ENCODE data around the gene LMOD1. TPM values are rescaled to one million over a fixed set of nuclear protein-coding genes. Genes with fewer than 3 reads are reported as not detected.
A peak's percentile ranks its signal among the peaks of the same experiment; 100 is the strongest.

Gene LMOD1
- total RNA-seq, 6 experiments from 2014 or later: 19.0 to 37.4 (median 36.5) TPM

GRCh38 chr1:201886103-201886885 lies 60.1 kb downstream of the LMOD1 start:
- TF ChIP-seq, protein P1, sequence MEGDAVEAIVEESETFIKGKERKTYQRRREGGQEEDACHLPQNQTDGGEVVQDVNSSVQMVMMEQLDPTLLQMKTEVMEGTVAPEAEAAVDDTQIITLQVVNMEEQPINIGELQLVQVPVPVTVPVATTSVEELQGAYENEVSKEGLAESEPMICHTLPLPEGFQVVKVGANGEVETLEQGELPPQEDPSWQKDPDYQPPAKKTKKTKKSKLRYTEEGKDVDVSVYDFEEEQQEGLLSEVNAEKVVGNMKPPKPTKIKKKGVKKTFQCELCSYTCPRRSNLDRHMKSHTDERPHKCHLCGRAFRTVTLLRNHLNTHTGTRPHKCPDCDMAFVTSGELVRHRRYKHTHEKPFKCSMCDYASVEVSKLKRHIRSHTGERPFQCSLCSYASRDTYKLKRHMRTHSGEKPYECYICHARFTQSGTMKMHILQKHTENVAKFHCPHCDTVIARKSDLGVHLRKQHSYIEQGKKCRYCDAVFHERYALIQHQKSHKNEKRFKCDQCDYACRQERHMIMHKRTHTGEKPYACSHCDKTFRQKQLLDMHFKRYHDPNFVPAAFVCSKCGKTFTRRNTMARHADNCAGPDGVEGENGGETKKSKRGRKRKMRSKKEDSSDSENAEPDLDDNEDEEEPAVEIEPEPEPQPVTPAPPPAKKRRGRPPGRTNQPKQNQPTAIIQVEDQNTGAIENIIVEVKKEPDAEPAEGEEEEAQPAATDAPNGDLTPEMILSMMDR (IDR thresholded peaks at IDR 0.05): no peak
- Mint-ChIP-seq H3K4me3 (no peak overlapping the region), H3K36me3 (ENCODE audit: low read depth) (no peaks in the 10 kb centered on the region), H3K9me3 (no peaks in the 10 kb centered on the region), H3K27me3 (ENCODE audit: insufficient read depth) (no peaks in the 10 kb centered on the region; the same call in 1 of the 2 replicates), H3K4me1 (ENCODE audit: low read depth) (peaks cover 69% of the 10 kb centered on the region), H3K27ac (no peak overlapping the region; the same call in 1 of the 2 replicates)
- no peak for DNase-seq

- H3K9me3 Mint-ChIP-seq: no peaks in the 10 kb centered on the region
- peaks cover 72% of the 10 kb centered on the region for H3K4me1 Mint-ChIP-seq (ENCODE audit: low read depth)
- peak overlapping the region; percentile 54 for H3K27ac Mint-ChIP-seq
- peak; percentile 47 for DNase-seq
- no peaks in the 10 kb centered on the region; the same call in 1 of the 2 replicates for H3K27me3 Mint-ChIP-seq (ENCODE audit: insufficient read depth)
- TF ChIP-seq, protein P1 (IDR thresholded peaks at IDR 0.05): no peak
- no peak overlapping the region for H3K4me3 Mint-ChIP-seq
- H3K36me3 Mint-ChIP-seq (ENCODE audit: low read depth): no peaks in the 10 kb centered on the region
Measured at GRCh38 chr1:201885531-201886075, 60.7 kb downstream of the LMOD1 start.

- H3K36me3 Mint-ChIP-seq (ENCODE audit: low read depth): no peaks in the 10 kb centered on the region
- no peaks in the 10 kb centered on the region for H3K9me3 Mint-ChIP-seq
- no peak for DNase-seq
- TF ChIP-seq, protein P1 (IDR thresholded peaks at IDR 0.05): no peak
- peaks cover 68% of the 10 kb centered on the region for H3K4me1 Mint-ChIP-seq (ENCODE audit: low read depth)
- no peaks in the 10 kb centered on the region; the same call in 1 of the 2 replicates for H3K27me3 Mint-ChIP-seq (ENCODE audit: insufficient read depth)
- H3K27ac Mint-ChIP-seq: no peak overlapping the region
- no peak overlapping the region for H3K4me3 Mint-ChIP-seq
Measured at GRCh38 chr1:201884425-201884824, 61.9 kb downstream of the LMOD1 start.

DNA sequence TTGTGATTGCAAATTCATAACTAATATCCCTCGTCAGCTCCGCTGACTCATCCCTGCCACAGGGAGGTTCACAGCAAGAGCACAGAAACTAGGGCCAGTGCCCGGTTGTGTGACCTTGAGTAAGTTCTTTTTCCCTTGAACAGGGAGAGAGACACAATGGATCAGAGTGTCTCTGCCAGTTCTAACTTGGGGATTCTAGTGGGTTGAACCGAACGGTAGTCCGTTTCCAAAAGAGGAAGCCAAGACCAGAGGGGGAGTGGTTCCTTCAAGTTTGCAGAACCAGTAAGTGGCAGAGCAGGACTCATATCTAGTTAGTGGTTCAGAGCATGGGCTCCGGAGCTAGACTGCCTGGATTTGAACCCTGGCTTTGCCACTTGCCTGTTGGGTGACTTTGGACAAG lies 62.6 kb downstream of the LMOD1 start:
- DNase-seq: no peak
- no peak overlapping the region; the same call in 1 of the 2 replicates for H3K4me3 Mint-ChIP-seq

DNA sequence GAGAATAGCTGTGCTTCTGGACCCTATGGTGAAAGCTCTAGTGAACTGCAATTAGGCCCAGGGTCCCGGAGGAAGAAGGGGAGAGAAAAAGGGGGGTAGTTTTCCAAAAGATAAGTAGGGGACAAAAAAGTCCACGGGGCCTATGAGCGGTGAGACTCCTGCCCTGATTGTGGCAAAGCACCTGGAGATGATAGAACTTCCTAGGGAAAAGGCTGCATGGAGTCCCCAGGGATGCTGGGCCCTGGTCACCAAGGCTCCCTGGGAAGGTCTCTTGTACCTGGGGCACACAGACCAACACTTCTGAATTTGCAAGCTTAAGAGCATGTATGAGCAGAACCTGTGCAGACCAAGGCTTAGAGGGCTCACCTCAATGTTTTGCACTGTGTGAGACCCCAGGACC lies 63.1 kb downstream of the LMOD1 start:
- no peaks in the 10 kb centered on the region for H3K9me3 Mint-ChIP-seq
- TF ChIP-seq, protein P1 (IDR thresholded peaks at IDR 0.05): no peak
- H3K27me3 Mint-ChIP-seq (ENCODE audit: insufficient read depth): no peaks in the 10 kb centered on the region; the same call in 1 of the 2 replicates
- peak overlapping the region; percentile 40 for H3K4me3 Mint-ChIP-seq
- H3K36me3 Mint-ChIP-seq (ENCODE audit: low read depth): no peaks in the 10 kb centered on the region; the same call in 1 of the 2 replicates
- peak overlapping the region; percentile 80 for H3K27ac Mint-ChIP-seq
- H3K4me1 Mint-ChIP-seq (ENCODE audit: low read depth): peaks cover 65% of the 10 kb centered on the region
- no peak for DNase-seq

More for the DNA sequence above, 62.6 kb downstream of the LMOD1 start:
- peak overlapping the region; percentile 80; the same call in 1 of the 2 replicates for H3K27ac Mint-ChIP-seq
- peaks cover 66% of the 10 kb centered on the region for H3K4me1 Mint-ChIP-seq (ENCODE audit: low read depth)
- TF ChIP-seq, protein P1 (IDR thresholded peaks at IDR 0.05): no peak
- H3K36me3 Mint-ChIP-seq (ENCODE audit: low read depth): no peaks in the 10 kb centered on the region
- H3K9me3 Mint-ChIP-seq: no peaks in the 10 kb centered on the region
- no peaks in the 10 kb centered on the region; the same call in 1 of the 2 replicates for H3K27me3 Mint-ChIP-seq (ENCODE audit: insufficient read depth)
